ENCODE data around the gene FBXO10. TPM values are rescaled to one million over a fixed set of nuclear protein-coding genes. Genes with fewer than 3 reads are reported as not detected.

Gene FBXO10
- total RNA-seq, 1 donor from 2014 or later: 22.0 TPM

- no peaks in the 10 kb centered on the region for H3K27me3 Mint-ChIP-seq
- H3K4me1 Mint-ChIP-seq (ENCODE audit: low read depth): no peaks in the 10 kb centered on the region
- peaks cover 11% of the 10 kb centered on the region for H3K9me3 Mint-ChIP-seq (ENCODE audit: low read depth)
- no peak overlapping the region for H3K4me3 Mint-ChIP-seq (ENCODE audit: low read depth)
- H3K27ac Mint-ChIP-seq: no peak overlapping the region
- DNase-seq (ENCODE audit: low spot score, unreplicated experiment): no peak
- H3K36me3 Mint-ChIP-seq (ENCODE audit: insufficient read depth): peaks cover 23% of the 10 kb centered on the region
- no peak for TF ChIP-seq CTCF (IDR thresholded peaks at IDR 0.05; ENCODE audit: unreplicated experiment)
These were observed 11.3 kb downstream of the FBXO10 start for GRCh38 chr9:37564916-37565315.

GRCh38 chr9:37563806-37564513 lies 12.2 kb downstream of the FBXO10 start:
- Mint-ChIP-seq H3K4me1 (ENCODE audit: low read depth) (no peaks in the 10 kb centered on the region), H3K27ac (no peak overlapping the region), H3K9me3 (ENCODE audit: low read depth) (peaks cover 11% of the 10 kb centered on the region), H3K27me3 (no peaks in the 10 kb centered on the region), H3K36me3 (ENCODE audit: insufficient read depth) (peaks cover 23% of the 10 kb centered on the region), H3K4me3 (ENCODE audit: low read depth) (no peak overlapping the region)
- no peak for TF ChIP-seq CTCF (IDR thresholded peaks at IDR 0.05; ENCODE audit: unreplicated experiment)
- DNase-seq (ENCODE audit: low spot score, unreplicated experiment): no peak

GRCh38 chr9:37562826-37563225 lies 13.4 kb downstream of the FBXO10 start:
- Mint-ChIP-seq H3K4me3 (ENCODE audit: low read depth) (no peak overlapping the region), H3K27me3 (no peaks in the 10 kb centered on the region), H3K9me3 (ENCODE audit: low read depth) (peaks cover 11% of the 10 kb centered on the region), H3K27ac (no peak overlapping the region), H3K4me1 (ENCODE audit: low read depth) (no peaks in the 10 kb centered on the region), H3K36me3 (ENCODE audit: insufficient read depth) (peaks cover 23% of the 10 kb centered on the region)
- no peak for TF ChIP-seq CTCF (IDR thresholded peaks at IDR 0.05; ENCODE audit: unreplicated experiment)
- DNase-seq (ENCODE audit: low spot score, unreplicated experiment): no peak

- Mint-ChIP-seq H3K4me3 (ENCODE audit: low read depth) (no peak overlapping the region), H3K9me3 (ENCODE audit: low read depth) (peaks cover 11% of the 10 kb centered on the region), H3K27me3 (no peaks in the 10 kb centered on the region), H3K4me1 (ENCODE audit: low read depth) (no peaks in the 10 kb centered on the region), H3K27ac (no peak overlapping the region), H3K36me3 (ENCODE audit: insufficient read depth) (peaks cover 21% of the 10 kb centered on the region)
- no peak for TF ChIP-seq CTCF (IDR thresholded peaks at IDR 0.05; ENCODE audit: unreplicated experiment)
- DNase-seq (ENCODE audit: low spot score, unreplicated experiment): no peak
These were observed 14.5 kb downstream of the FBXO10 start for GRCh38 chr9:37561682-37562081.

GRCh38 chr9:37559855-37560592 lies 16.2 kb downstream of the FBXO10 start:
- Mint-ChIP-seq H3K9me3 (ENCODE audit: low read depth) (peaks cover 7% of the 10 kb centered on the region), H3K4me3 (ENCODE audit: low read depth) (no peak overlapping the region), H3K27ac (no peak overlapping the region), H3K27me3 (no peaks in the 10 kb centered on the region), H3K36me3 (ENCODE audit: insufficient read depth) (peaks cover 19% of the 10 kb centered on the region), H3K4me1 (ENCODE audit: low read depth) (no peaks in the 10 kb centered on the region)
- no peak for TF ChIP-seq CTCF (IDR thresholded peaks at IDR 0.05; ENCODE audit: unreplicated experiment)
- DNase-seq (ENCODE audit: low spot score, unreplicated experiment): no peak

All from progenitor cell of endocrine pancreas (in vitro differentiated cells).